NCI-H748 (cell line): Measurements from ENCODE around the gene FXYD4.
"Not testable (repeated sequence)": the region's sequence is repeated elsewhere in the genome, so short reads cannot be mapped to it uniquely, and the experiment has no call there.

Source experiments
- DNase-seq: peaks from one replicate; lab custom pipeline; 2025; ENCODE audit not compliant: unreplicated experiment; lab: John Stamatoyannopoulos, UW

The FXYD4 gene

DNA sequence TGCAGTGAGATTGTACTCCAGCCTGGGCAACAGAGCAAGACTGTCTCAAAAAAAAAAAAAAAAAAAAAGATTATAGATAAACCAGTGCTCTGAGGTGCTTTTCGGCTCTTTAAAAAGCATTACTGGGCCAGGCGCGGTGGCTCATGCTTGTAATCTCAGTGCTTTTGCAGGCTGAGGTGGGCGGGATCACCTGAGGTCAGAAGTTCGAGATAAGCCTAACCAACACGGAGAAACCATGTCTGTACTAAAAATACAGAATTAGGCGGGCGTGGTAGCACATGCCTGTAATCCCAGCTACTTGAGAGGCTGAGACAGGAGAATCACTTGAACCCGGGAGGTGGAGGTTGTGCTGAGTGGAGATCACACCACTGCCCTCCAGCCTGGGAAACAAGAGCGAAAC is 44.1 kb downstream of the FXYD4 start:
- no peak for DNase-seq

DNA sequence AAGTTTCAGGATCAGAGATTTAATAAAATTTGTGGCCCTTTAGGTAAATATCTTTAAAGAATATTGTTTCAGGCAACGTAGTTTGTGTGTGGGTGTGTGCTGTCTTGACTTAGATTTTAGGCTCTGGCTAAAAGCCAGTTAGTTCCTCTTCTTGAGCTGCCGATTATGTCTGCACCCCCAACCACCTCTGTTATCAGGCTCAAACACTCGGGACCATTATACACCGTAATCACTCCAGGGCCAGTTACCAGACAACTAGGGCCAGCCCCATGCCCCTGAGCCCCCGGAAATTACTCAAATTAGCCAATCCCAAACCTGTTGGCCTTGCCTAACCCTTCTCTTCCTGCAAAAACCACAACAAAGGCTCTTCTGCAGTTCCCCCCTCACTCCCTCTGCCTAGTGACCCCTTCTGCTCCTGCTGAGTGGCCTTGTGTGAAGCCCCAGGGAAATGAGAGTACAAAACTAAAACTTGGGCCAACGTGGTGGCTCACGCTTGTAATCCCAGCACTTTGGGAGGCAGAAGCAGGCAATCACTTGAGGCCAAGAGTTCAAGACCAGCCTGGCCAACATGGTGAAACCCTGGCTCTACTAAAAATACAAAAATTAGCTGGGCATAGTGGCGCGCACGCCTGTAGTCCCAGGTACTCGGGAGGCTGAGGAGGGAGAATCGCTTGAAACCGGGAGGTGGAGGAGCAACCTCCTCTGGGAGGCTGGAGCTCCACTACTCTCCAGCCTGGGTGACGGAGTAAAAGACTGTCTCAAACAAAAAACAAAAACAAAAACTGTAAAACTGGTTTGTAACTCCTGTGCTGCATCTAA is 46.7 kb downstream of the FXYD4 start:
- DNase-seq, result no peak

DNA sequence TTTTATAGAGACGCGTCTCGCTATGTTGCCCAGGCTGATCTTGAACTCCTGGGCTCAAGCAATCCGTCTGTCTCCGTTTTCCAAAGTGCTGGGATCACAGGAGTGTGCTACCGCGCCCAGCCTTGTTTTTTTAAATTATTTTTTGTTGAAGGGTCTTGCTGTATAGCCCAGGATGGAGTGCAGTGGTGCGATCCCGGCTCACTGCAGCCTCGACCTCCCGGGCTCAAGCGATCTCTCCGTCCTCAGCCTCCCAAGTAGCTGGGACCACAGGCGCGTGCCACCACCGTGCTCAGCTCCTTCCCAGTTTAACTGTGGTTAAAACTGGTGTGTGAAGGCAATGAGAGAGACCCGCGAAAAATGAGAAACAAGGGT is 48.5 kb downstream of the FXYD4 start:
- no peak for DNase-seq

DNA sequence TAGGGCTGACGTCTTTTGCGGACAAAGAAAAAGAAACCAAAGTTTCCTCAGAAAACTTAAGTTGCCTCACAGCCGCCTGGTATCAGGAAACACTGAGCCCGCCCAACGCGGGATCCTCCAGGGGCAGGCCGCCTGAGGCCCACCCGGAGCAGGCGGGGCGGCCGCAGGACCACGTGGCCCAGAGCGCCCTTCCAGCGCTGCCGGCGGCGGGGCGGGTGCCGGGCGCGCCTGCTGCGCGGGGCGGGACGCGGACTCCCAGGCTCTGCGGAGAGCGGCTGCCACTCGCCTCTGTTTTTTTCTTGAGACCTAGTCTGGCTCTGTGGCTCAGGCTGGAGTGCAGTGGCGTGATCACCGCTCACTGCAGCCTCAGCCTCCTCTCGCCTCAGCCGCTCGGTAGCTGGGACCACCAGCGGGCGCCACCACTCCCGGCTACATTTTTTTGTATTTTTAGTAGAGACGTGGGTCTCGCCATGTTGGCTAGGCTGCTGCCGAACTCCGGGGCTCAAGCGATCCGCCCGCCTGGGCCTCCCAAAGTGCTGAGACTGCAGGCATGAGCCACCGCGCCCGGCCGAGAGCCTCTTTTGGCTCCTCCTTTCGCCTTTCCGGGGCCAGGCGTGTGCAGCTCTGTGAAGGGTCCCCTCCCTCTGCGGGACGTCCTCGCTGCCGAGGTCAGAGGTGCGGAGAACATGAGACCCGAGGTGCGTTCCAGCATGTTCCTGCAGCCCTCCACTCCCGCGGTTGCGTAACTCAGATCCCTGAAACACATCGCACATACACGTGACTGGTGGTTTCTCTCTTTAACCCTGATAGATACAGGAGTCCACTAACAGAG is 49.1 kb downstream of the FXYD4 start:
- peak; percentile 75 for DNase-seq

DNA sequence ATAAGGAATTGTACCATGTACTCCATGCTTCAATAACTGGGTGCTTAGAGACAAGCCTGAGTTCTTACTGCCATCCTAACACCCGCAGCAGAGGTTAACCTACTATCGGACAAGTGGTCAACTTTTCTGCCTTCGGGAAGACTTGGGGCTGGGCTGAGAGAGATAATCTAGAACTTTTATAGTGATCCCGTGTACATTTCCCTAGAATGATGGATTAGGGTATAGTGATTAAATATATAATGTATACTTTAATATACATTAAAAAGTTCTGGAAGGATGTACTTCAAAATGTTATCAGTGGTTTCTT is 49.7 kb downstream of the FXYD4 start:
- DNase-seq, result no peak

DNA sequence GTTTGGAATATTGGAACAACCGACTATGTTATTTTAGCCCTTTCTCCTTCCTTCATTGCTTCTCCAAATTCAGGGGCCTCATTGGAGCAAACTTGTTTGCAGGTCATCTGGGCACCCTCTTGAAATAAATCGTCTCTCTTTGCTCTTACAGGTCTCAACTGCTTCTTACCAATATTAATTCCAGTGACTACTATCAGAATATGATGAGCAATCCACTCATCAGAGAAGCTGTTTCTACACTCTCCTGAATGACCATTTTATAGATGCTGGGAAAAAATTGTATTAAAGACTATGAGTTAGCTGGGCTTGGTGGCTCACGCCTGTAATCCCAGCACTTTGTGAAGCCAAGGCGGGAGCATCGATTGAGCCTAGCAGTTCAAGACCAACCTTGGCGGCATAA is 50.1 kb downstream of the FXYD4 start:
- DNase-seq, result no peak

DNA sequence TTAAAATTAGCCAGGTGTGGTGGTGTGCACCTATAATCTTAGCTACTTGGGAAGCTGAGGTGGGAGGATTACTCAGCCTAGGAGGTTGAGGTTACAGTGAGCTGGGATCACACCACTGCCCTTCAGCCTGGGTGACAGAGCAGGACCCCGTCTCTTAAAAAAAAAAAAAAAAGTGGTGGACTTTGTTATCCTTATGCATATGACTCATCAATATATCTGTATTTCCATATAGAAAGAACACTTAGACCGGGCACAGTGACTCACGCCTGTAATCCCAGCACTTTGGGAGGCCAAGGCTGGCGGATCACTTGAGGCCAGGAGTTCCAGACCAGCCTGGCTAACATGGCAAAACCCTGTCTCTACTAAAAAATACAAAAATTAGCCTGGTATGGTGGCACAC is 50.5 kb downstream of the FXYD4 start:
- DNase-seq, result not testable (repeated sequence)

DNA sequence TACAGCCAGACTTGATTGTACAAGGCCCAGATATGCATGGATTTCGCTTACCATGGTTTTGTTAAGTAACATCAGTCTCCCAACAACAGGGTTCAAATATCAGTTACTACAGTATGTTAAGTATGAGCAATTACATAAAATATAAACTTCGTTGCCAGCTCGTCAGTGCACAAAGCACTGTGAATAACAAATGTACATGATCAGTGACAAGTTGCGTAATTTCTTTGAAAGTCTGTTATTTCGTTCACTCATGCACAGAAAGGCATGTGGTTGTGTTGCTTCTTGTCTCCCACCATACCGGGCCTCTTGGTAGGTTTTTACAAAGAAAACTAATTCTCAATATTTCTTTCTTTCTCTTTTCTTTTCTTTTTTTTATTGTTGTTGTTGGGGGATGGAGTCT is 53.0 kb downstream of the FXYD4 start:
- DNase-seq, result no peak
